ENCODE results near the gene ACADL. TPM values are rescaled to one million over a fixed set of nuclear protein-coding genes. Genes with fewer than 3 reads are reported as not detected.

ACADL gene
- total and polyA plus RNA-seq, 2 of the 13 experiments (the other 11 are each of a cell fraction or from before 2014, with no cell fraction given): not detected

DNA sequence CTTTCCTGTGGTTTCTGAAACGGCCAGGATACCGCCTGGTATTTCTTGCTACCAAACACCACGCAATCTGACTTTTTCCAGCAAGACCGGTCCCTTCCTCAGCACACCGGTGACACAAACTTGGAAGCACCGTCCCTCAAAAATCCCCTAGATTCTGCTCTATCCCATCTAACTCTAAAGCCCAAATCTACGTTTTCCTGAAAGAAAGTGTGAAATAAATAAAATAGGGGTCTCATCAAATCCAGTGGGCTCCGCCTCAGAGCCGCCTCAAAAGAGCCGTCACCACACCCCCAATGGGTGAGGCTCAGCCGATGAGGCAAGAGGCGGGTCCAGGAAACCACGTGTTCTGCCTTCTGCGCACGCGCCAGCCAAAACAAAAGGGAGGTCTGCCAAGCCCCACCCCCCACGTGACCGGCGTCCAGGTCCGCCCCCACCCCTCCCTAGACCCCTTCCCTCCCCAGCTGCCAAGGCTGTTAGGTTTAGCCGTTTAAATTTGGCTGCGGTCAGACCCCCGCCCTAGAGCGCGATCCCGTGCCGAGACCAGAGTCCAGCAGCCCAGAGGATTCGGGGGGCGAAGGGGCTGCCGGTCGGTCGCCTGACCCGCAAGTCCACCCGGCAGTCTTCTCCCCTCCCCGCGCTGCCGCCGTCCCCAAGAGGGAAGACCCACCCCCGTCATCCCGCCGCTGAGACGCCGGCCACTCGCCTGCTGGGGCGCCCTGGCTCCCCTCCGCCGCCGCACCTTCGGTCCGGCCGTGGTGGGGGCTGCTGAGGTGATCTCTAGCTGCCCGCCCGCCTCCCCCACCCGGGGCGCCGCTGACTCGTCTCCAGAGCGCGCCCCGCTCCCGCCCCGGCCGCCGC, 54.6 kb downstream of the ACADL start (continued):
- TF ChIP-seq ZMYM2 (CRISPR knock-in tag; IDR thresholded peaks at IDR 0.05) (no peak), ZNF33A (CRISPR knock-in tag; IDR thresholded peaks at IDR 0.05; ENCODE audit: borderline replicate concordance) (0 out of 2 replicates have a peak, but pooled peaks have one; percentile 6), ZNF292 (CRISPR knock-in tag; IDR thresholded peaks at IDR 0.05; ENCODE audit: borderline replicate concordance, low read depth) (no peak), SRSF4 (IDR thresholded peaks at IDR 0.05; ENCODE audit: low read depth, low read length, poor library complexity, severe bottlenecking) (no peak), EZH2 (conservative IDR thresholded peaks at IDR 0.05; ENCODE audit: low read depth, low read length) (no peak), ZNF34 (CRISPR knock-in tag; IDR thresholded peaks at IDR 0.05; ENCODE audit: borderline replicate concordance) (no peak), FOXK1 (CRISPR knock-in tag; IDR thresholded peaks at IDR 0.05; ENCODE audit: borderline replicate concordance, low read depth) (peak; percentile 74; the same call in 1 of the 2 replicates), POGZ (CRISPR knock-in tag; IDR thresholded peaks at IDR 0.05) (peak; percentile 75), SMAD1 (CRISPR knock-in tag; IDR thresholded peaks at IDR 0.05; ENCODE audit: borderline replicate concordance, low read depth) (no peak), HNRNPK (IDR thresholded peaks at IDR 0.05; ENCODE audit: low read depth, low read length, poor library complexity, severe bottlenecking) (peak; percentile 78), TMF1 (CRISPR knock-in tag; IDR thresholded peaks at IDR 0.05; ENCODE audit: low read depth) (peak; percentile 46; the same call in 1 of the 2 replicates), ZZZ3 (CRISPR knock-in tag; IDR thresholded peaks at IDR 0.05; ENCODE audit: borderline replicate concordance) (no peak), ZNF720 (CRISPR knock-in tag; IDR thresholded peaks at IDR 0.05) (no peak), ZNF772 (CRISPR knock-in tag; IDR thresholded peaks at IDR 0.05) (no peak), ZBTB42 (CRISPR knock-in tag; IDR thresholded peaks at IDR 0.05) (no peak), PHF21A (CRISPR knock-in tag; IDR thresholded peaks at IDR 0.05) (peak; percentile 50; the same call in 1 of the 2 replicates), BHLHE40 (IDR thresholded peaks at IDR 0.05; ENCODE audit: low read length) (peak; percentile 83; the same call in 1 of the 2 replicates), ZFP82 (CRISPR knock-in tag; IDR thresholded peaks at IDR 0.05; ENCODE audit: borderline replicate concordance) (no peak), ZMAT3 (CRISPR knock-in tag; conservative IDR thresholded peaks at IDR 0.05) (0 out of 2 replicates have a peak, but pooled peaks have one; percentile 21), YY1 (IDR thresholded peaks at IDR 0.05; ENCODE audit: insufficient read depth, insufficient replicate concordance, low read depth, low read length) (no peak), GATA4 (IDR thresholded peaks at IDR 0.05; ENCODE audit: borderline replicate concordance, low read depth) (0 out of 2 replicates have a peak, but pooled peaks have one; percentile 36)
- TF ChIP-seq, protein P1, sequence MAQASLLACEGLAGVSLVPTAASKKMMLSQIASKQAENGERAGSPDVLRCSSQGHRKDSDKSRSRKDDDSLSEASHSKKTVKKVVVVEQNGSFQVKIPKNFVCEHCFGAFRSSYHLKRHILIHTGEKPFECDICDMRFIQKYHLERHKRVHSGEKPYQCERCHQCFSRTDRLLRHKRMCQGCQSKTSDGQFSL (CRISPR knock-in tag; IDR thresholded peaks at IDR 0.05): peak; percentile 86
- TF ChIP-seq, protein P2, sequence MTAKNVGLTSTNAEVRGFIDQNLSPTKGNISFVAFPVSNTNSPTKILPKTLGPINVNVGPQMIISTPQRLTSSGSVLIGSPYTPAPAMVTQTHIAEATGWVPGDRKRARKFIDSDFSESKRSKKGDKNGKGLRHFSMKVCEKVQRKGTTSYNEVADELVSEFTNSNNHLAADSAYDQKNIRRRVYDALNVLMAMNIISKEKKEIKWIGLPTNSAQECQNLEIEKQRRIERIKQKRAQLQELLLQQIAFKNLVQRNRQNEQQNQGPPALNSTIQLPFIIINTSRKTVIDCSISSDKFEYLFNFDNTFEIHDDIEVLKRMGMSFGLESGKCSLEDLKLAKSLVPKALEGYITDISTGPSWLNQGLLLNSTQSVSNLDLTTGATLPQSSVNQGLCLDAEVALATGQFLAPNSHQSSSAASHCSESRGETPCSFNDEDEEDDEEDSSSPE (CRISPR knock-in tag; IDR thresholded peaks at IDR 0.05): peak; percentile 10; the same call in 1 of the 2 replicates
- TF ChIP-seq, protein P3, sequence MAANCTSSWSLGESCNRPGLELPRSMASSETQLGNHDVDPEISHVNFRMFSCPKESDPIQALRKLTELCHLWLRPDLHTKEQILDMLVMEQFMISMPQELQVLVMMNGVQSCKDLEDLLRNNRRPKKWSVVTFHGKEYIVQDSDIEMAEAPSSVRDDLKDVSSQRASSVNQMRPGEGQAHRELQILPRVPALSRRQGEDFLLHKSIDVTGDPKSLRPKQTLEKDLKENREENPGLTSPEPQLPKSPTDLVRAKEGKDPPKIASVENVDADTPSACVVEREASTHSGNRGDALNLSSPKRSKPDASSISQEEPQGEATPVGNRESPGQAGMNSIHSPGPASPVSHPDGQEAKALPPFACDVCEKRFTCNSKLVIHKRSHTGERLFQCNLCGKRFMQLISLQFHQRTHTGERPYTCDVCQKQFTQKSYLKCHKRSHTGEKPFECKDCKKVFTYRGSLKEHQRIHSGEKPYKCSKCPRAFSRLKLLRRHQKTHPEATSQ (CRISPR knock-in tag; IDR thresholded peaks at IDR 0.05; ENCODE audit: borderline replicate concordance): peak; percentile 60; the same call in 1 of the 2 replicates
- TF ChIP-seq, protein P4, sequence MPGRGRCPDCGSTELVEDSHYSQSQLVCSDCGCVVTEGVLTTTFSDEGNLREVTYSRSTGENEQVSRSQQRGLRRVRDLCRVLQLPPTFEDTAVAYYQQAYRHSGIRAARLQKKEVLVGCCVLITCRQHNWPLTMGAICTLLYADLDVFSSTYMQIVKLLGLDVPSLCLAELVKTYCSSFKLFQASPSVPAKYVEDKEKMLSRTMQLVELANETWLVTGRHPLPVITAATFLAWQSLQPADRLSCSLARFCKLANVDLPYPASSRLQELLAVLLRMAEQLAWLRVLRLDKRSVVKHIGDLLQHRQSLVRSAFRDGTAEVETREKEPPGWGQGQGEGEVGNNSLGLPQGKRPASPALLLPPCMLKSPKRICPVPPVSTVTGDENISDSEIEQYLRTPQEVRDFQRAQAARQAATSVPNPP (CRISPR knock-in tag; IDR thresholded peaks at IDR 0.05): peak; percentile 6

All from HepG2 (cell line).